ENCODE results near the gene PRELID3B.

PRELID3B gene

DNA sequence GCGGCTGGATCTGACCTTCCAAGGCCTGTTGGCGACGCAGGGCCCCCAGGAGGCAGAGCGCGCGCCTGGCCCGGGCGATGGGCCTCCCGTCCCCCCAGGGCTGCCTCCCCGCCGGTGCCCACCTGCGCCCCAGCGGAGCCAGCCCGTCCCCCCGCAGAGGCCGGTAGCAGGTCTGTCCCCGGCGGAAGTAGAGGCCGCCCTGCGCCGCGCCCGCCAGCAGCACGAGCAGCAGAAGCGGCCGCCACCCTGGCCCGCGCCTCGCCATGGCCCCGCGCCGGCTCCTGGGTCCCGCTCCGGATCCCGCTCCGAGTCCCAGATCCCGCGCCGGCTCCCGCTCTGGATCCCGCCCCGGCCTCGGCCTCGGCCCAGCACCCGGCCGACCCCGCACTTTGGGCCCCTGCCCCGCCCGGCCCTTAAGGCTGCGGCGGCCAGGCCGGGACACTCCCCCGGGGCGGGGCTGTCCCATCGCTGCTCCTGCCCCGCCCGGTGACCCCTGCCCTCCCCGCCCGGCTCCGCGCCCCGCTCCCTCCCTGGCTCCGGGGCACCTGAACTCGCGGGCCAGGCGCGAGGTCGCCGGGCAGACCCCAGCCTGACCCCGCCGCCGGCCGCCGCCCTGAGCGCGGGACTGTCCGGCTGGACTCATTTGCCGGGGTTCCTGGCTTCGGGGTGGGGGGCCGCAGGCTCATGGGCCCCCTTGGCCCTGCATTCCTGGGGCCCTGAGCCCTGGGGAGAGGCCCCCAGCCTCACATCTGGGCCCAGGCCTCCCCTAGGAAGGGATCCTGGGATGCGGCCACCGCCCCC lies 35.5 kb downstream of the PRELID3B start, which contains the start of gene CTSZ:
Gene CTSZ, minus strand, starts transcription at position 391 of the 801 bp plus-strand sequence. Its CDS starts 126 bp downstream, at position 265.
- peak; percentile 63 for DNase-seq

DNA sequence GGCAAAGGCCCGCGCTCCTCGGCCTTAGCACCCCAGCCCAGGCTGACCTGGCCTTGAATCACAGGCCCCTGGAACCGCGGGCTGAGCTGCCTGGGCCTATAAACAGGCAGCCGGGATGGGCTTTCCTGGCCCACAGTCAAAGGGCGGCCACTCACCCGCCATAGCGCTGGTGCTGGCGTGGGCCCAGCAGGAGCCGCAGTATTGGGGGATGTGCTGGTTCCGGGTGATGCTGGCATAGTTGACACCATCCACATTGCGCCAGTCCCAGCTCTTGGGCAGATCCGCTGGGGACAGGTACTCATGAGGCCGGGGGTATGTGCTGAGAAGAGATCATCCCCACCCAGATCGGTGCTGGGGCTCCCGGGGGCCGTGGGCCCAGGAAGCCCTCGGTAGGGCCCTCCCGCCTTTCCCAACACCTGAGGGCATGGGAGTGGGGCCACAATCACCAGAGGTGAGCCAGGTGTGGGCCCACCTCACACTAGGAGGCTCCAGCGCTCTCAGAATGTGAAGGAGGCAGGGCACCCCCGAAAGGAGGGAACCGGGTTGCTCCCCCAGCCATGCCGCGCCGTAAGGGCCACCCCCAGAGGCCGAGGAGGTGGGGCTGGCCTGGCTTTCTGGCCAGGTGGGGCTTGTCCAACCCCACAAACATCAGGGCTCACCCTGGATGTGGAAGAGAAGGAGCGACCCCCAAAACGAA lies 36.3 kb downstream of the PRELID3B start:
- DNase-seq, result no peak

DNA sequence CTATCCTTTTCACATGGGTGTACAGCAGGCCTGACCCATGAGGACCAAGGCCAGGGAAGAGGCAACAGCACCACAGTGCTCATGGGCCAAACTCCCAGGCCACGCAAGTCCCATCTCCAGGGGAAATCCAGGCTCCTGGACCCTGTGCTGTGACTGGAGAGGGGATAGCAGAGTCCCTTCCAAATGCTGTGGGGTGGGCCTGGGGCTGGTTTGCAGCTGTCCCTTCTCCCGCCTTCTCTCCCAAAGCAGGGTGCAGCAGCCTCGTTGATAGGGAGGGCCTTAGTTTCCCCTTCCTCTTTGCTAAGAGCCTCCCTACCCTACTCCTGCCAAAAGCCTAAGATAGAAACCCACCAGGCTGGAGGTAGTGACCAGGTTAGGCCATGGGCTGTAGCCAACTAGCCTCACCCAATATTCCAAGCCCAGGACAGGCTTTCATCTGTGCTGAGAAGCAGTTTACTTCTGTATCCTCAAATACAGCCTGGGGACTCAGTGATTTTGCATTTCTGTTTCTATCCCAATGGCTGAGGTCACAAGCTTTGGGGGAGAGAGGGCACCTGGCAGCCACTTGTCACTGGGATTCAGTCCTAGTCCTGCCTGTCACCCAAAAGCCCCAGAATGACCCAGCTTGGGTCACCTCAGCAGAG lies 36.9 kb downstream of the PRELID3B start:
- no peak for DNase-seq

DNA sequence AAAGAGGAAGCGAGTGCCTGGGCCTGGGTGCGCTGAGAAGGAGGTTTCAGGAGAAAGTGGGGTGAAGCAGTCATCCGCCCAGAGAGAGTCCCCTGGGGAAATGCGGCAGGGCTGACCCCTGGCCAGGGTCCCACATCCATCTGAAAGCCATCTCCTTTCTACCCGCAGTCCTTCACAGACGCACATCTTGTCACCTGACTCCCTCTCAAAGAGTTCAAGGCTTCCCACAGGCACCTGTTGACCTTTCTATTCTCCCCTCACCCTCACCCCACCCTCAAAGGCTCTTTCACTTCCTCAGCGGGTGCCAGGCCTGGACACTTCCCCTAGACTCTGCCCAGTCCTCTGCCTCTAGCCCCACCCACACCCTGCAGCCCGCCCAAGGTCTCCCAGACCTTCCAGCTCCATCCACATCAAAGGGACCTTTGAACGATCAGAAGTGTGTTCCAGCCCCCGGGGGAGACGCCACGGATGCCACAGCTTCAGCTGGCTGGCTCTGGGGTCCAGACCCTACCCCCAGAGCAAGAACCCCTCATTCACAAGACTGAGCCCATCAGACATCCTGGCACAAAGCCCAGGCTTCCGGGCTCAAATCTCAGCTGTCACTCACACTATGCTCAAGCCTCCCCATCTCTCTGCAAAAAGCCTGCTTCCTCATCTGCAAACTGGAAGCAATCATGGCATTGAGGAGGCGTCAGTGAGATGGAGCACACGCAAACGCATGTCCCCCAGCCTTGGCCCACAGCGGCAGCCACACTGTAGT lies 37.6 kb downstream of the PRELID3B start:
- DNase-seq, result peak; percentile 85

DNA sequence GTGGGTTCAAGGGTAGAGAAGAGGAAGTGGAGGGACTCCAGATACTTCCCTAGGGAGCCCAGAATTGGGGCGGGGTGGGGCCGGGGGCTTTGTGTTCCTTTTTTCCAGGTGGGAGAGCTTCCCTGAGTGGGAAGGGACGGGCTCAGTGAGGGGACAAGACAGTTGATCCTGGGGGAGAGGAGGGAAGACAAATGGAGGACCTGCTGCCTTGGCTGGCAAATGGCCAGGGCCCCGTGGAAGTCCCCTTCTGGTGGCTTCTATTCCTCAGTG lies 38.2 kb downstream of the PRELID3B start:
- DNase-seq, result no peak

DNA sequence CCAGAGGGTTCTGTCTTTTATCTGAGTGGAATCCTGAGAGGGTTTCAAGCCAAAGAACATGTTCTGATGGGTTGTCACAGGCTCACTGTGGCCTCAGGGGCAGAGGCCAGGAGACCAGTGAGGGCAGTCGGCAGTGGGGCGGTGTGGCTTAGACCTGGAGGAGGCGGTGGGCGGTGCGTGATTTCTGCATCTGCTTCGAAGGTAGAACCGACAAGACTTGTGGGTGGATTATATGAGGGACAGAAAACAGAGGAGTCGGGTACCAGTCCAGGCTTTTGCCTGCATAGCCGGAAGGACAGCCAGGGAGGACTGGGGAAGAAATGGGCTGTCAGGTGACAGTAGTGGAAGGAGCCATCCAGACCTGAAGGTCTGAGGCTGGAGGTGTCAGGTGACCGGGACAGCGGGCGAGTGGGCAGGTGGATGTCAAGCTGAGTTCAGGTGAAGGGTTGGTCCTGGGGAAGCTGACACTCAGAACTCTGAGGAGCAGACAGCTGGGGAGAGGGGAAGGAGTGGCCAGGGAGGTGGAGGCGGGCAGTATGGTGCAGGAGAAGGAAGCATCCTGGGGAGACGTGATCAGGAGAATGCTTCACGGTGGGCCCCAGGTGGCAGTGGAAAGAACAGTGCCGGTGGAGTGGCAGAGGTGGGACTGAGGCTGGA lies 38.6 kb downstream of the PRELID3B start:
- DNase-seq, result no peak

DNA sequence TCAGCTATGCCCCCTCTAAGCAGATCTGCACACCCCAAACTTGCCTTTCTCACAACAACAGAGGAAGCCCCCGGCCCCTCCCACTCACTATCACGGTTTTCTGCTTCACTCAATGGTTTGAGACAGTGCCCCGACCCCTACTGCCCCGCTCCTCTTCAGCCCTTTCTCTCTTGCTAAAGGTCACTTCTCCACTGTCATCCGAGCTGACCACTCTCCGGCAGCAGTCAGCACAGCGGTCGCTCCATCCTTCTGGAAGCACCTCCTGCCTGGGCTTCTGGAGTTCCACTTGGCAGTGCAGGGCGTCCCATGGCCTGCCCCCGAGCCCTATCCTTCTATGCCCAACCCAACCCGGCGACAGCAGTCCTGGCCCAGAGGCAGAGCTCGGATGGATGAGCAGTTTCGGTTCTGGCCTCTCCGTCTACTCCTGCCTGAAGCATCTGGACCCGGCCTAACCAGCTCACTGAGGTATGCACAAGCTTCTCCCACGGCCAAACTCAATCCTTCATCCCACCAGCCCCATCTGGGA lies 39.6 kb downstream of the PRELID3B start:
- DNase-seq, result no peak

DNA sequence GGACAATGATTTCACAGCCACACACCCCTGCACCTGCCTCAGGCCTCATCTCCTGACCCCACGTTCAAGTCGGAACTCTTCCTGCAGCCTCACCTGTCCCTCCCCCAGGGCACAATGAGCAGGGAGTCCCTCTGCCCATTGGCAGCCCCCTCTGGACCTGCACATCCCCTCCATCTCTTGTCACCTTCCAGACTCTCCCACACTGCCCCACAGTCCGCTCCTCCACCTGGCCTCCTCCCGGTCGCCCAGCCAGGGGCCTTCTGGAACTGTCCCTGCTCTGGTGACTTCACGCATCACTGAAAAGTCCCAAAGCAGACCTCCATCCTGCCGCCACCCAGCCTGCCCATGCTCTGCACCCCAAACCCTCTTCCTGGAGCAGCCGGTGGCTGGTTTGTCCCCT lies 40.2 kb downstream of the PRELID3B start:
- DNase-seq, result no peak

DNA sequence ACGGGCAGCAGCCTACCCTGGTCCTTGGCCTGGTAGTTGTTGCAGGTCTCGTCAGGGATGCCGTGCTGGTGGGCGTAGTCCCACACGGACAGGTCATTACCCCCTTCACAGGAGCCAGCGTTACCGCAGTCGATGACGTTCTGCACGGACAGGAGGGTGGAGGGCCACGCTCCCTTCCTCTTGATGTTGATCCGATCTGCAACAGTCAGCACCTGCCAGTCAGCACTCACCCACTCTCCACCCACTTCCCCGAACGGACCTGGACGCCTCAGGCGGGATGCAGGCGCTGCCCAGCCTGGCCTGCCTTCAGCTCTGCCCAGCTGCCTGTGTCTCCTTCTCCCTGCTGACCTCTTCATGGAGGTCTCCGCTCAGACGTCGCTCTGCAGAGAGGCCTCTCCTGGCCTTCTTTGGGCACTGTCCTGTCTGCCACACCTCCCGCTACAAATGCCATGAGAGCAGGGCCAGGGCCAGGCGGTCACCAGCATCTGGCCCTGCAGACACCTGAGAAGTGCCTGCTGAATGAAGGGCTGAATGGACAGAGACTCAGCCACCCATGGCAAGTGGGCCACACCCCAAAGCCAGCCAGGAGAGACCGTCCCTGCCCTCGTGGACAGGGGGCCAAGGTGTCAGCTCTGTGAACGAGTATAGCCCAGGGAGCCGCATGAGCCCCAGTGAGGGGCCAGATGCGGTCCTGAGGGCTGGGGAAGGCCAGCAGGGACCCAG lies 41.0 kb downstream of the PRELID3B start:
- DNase-seq, result no peak

DNA sequence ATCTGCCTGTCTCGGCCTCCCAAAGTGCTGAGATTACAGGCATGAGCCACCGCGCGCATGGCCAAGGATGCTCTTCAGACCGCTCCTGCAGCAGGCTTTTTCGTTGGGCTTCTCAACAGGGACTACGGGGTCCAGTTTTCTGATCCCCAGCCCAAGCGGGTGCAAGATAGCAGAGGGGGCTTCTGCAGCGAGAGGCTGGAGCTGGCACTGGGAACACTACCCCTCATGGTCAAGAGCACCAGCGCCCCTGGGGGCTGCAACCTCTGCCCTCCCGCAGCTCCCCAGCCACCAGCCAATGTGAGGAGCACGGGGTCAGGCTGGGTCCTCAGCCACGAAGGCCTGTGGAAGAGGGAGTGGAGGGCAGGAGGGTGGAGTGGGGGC lies 41.5 kb downstream of the PRELID3B start:
- DNase-seq, result no peak

DNA sequence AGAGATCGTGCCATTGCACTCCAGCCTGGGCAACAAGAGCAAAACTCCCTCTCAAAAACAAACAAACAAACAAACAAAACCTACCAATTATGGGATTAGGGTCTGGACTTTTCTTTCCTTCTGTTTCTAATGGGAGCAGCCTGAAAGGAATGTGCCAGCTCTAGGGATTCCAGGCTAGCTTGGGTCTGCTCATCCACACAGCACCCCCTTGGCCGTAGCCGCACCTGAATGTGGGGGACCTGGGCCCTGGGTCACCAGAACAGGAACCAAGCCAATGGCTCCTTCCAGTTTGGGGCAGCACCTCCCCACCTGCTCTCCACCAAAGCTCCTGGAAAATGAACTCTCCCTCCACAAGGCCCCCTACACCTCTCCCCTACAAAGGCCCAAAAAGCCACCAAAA lies 42.3 kb downstream of the PRELID3B start:
- DNase-seq, result no peak

DNA sequence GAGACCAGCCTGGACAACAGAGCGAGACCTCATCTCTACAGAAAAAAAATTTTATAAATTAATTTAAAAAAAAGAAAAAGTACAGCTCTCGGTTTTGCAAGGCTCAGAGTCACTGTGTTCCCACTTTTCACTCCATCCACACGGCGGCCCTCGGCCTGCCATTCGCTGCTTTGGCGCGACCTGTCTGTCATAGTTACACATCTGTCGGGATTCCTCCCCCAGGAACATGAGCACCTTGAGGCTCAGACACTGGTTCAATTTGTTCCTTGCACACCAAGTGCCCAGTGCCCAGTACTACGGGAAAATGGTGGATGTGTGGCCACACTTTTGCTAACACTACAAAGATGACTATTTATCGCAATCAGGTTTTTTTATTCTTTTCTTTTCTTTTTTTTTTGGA lies 43.9 kb downstream of the PRELID3B start:
- DNase-seq, result no peak

DNA sequence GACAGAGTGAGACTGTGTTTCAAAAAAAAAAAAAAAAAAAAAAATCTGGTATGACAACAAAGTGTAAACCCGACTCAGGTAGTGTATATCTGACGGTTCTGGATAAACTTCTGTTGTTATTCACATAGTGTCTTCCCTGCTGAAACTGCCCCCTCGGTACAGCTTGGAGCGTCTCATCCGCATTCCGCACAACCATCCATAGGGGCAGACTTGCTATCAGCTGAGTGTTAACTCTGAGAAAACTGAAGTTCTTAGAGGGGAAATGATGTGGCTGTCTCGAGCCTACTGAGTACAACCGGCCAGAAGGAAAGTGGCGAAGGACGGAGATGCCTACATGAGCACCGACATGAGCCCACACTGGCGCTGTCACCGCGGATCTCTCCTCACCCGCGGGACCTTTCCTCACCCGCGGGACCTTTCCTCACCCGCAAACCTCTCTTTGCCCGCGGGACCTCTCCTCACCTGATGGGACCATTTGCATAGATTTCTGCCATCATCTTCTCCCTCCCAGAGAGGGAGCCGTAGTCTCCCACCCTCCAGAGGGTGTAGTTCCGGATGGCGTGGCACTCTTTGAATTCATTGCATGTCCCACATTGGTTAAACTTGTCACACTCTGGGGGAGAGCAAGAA lies 45.3 kb downstream of the PRELID3B start:
- DNase-seq, result no peak

DNA sequence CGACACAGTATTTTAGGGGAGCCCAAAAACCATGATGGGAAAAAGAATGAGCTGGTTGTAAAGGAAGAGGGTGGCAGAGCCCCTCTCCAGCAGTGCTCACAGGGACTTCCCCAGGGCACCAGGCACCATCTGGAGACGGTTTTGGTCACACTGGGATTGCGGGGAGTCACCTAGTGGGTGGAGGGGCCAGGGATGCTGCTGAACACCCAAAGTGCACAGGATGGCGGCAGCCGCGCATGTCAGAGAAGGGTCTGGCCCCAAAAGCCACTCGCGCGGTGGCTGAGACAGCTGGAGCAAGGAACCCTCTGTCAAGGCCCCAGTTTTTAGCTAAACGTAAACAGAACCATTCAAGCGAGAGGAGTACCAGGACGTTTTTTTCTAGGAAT lies 46.4 kb downstream of the PRELID3B start:
- no peak for DNase-seq

DNA sequence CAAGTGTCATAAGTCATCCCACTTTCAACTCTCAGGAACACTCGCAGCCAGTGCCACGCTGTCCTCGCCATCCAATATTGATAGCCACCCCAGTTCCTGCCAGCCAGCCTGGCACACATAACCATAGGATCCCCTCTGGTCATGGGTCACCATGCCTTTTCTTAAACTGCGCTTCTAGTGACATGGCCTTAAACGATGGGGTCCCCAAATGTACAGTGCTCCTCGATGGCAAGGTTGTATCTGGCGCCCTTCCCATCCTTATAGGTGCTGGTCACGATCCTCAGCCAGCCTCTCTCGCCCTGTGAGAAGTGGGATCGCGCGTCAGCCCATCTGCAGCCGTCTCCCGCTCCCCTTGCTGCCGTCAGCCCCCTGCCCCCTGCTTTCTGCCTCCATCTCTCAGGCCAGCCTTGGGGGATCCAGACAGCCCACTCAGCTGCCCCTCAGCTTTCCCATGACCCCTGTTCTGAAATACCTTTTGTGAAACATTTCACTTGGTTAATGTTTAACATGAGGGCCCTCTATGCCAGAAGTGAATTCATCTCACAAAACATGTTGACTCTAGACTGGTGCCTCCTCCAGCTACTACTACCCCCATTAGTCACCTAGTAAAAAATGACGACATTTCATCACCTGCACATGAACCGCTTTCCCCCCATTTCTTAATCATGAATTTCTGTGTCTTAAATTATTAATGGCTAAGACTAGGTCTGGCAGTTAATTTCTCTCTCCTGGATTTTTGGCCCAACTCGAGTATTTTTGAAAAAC lies 46.9 kb downstream of the PRELID3B start:
- no peak for DNase-seq

DNA sequence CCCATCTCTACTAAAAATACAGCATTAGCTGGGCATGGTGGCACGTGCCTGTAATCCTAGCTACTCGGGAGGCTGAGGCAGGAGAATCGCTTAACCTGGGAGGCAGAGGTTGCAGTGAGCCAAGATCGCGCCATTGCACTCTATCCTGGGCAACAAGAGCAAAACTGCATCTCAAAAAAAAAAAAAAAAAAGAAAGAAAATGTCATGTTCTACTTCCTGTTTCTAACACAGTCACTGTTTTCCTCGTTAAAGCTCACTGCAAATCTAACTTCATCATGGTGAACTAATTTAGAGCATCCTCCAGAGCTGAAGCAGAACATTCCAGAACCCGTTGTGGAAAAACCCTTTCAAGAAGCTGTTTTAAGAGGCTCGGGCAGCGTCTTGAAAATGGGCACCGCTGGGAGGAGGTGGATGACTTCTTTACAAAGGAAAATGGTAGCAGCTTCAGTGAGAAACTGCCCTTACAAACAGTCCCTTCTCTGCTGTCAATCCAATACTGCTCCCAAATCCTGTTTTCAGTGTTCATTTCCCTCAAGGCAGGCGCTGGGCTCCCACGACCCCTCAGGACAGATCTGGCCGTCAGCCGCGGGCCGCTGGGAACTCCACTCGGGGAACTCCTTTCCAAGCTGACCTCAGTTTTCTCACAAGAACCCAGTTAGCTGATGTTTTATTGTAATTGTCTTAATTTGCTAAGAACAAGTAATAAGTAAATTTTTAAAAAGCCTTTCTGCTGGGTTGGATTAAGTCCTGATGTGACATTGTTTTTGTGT lies 48.0 kb downstream of the PRELID3B start:
- no peak for DNase-seq

DNA sequence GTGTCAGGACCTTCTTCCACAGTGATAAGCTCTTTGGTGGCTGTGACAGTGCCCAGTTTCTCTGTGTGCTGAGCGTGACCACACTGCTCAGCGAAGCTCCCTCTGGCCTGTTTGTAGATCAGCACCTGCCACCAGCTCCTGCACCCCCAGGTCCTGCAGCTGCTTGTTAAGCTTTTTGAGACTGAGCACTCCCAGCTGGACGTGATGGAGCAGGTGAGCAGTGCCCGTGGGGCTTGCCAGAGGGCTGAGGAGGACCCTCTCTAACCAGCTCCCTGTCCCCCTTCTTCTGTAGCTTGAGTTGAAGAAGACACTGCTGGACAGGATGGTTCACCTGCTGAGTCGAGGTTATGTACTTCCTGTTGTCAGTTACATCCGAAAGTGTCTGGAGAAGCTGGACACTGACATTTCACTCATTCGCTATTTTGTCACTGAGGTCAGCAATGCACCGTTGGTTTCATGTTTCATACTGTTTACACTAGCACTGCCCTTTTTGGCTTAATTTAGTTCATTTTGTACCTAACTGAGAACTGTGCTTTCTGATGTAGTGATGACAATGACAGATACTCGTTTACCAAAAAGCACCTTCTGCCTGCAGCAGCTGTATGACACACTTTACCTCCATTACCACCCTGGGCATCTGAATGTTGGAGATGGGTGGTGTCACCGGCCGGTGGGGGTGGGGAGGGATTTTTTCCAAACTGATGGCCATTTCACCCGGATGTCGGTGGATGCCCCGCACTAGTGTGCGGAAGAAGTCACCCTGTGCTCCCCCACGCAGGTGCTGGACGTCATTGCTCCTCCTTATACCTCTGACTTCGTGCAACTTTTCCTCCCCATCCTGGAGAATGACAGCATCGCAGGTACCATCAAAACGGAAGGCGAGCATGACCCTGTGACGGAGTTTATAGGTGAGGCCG lies 49.0 kb downstream of the PRELID3B start:
- no peak for DNase-seq

DNA sequence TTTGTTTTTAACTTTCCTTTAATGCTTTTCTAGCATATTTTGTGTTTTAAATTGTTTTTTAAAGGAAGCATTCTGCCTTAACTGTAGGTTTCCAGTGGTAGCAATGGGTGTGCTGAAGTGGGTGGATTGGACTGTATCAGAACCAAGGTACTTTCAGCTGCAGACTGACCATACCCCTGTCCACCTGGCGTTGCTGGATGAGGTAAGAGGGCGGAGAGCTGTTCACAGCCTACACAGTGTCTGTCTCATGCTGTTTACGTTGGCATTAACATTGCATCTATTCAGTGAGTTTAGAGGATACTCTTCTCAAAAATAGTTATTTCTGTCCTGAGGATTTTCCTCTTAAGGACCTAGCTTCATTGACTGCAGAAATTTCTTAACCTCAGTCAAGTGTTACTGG lies 49.7 kb downstream of the PRELID3B start:
- no peak for DNase-seq

DNA sequence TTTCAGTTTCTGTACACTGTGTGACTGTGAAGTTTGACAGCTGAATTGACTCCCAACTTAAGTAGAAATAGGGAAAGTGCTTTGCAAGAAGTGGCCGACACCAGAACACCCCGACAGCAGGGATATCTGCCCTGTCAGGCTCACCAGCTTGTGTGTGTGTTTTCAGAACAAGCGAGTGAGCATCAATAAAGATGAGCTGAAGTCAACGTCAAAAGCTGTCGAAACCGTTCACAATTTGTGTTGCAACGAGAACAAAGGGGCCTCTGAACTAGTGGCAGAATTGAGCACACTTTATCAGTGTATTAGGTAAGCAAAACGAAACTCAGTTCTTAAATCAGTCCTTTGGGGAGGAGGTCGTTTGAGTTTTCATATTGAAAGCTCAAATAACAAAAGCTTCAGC lies 50.9 kb downstream of the PRELID3B start:
- no peak for DNase-seq

Data from CD4-positive, alpha-beta T cell treated with Interferon gamma for 1 hour (primary cell).